GM18526 (cell line): ENCODE data around the gene ZNF44.

Experiments used
- POLR2A ChIP-seq: IDR thresholded peaks from 3 replicates; pipeline ENCODE4 v1.6.1; 2011; ENCODE audit not compliant: insufficient read length; ENCODE audit errors: extremely low read depth

ZNF44 gene

DNA sequence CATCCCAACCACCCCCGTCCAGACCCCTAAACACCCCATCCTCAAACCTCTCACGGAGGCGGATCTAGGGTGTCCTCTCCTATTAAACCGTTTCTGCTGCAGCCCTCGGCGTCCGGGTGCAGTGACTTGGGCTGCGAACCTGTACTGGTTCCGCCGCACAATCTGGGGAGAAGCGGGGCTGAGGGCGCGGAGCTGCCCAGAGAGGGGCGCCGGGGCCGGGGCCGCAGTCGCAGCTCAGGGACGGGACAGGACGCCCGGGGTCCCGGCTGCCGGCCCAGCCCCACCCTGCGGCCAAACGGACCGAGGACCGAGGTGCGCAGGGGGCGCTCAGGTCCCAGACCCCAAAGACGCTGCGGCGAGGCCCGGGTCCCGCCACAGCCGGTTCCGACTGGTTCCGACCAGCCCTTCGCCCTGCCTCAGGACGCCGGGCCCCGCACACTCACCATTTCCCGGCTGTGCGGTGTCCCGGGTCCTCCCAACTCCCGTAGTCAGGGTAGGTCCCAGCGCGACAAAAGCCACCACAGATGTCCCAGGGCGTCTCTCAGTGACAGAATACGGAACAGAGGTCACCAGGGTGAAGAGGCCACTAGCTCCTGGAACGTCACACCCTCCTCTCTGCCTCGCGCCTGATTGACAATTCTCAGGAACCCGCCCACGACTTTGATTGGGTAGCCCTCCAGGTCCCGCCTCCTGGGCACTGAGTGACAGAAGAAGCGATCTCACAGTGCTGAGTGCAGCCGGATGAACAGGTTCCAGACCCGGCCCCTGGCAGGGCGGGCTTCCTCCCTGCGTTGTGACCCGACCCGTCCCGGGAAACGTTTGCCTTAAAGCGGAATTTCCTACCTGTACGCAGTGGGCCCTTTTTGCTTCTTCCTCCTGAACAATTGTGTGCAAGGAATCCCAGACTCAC lies at the start of gene ZNF44:
TSS of gene ZNF44 (minus strand) at position 635 of the 910 bp plus-strand sequence. CDS start at position 446, 189 bp downstream.
- peak; percentile 68 for TF ChIP-seq POLR2A

DNA sequence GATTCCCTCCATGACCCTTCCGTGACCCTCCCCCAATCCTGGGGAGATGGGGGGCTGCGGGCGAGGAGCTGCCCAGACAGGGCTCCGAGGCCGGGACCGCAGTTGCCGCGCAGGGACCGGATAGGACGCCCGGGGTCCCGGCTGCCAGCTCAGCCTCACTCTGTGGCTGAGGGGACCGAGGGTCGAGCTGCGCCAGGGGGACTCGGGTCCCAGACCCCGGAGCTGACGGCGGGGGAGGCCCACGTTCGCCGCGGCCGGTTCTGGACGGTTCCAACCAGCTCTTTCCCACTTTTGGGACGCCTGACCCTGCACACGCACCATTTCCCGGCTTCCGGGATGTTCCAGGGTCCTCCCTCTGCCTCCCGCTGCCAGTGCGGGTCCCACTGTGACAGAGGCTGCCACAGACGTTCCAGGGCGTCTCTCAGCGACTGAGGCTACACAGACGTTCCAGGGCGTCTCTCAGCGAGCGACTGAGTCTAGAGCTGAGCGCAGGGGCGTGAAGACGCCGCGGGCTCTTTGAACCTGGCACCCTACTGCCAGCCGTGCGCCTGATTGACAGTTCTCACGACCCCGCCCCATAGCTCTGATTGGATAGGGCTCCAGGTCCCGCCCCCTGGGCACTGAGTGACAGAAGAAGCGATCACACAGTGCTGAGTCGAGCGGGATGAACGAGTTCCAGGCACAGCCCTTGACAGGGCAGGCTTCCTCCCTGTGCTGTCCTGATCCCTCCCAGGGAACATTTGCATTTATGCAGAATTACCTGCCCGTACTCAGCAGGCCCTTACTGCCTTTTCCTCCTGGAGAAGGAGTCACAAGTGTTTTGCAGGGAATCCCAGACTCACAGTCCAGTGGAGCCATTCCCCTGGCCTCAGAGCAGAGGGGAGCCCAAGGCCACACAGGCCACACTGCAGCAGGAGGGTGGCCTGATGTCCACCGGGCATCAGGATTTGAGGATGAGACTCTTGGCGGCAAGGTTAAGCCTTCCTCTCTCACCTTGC lies 38.8 kb upstream of the ZNF44 start, which contains the start of gene ZNF563:
TSS of gene ZNF563 (minus strand) at position 472 of the 998 bp plus-strand sequence. CDS start at position 321, 151 bp downstream.
- peak; percentile 95 for TF ChIP-seq POLR2A

DNA sequence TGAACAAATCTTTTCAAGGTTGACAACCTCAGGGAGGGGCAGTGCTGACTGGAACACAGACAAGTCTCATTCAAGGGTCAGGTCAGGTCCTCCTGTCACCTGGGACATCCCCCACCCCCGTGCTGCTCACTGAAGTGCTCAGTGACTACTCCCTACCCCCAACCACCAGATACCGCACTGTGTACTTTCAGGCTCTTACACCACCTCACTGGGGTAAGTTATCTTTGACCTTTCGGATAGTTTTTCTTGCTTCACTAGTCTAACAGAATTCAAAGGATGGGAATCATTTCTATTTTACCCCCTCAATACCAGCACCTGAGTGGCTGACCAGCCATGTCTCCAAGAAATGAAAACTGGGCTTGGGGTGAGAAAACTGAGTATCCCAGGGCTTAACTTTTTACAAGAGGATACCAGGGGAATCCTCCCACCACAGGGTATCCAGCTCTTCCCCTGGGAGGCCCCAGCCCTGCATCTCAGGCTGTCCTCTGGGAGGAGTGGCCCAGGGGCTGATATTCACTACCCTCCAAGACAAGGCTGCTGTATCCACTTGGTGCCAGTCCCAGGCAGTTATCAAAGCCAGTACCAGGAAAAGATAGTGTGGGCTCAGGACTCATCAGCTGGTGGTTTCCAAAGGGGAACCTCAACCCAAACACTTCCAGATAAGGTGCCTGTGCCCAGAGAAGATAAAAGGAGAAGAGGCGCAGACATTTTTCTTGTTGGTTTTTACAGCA lies 36.7 kb upstream of the ZNF44 start:
- no peak for TF ChIP-seq POLR2A

DNA sequence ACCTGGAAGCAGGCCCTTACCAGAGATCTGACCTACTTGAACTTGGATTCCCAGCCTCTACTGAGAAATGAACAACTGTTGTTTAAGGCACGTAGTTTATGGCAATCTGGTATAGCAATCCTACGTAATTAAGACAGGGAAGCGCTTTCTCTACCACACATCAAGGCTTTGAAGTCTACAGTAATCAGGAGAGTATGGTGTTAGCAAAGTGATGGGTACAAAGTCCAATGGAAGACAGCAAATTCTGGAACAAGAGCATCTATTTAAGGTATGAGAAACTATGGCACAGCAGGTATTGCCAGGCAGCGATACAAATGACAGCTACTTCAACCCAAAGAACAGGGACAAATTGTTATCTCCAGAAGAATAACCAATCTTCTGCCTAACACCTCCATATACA lies 35.7 kb upstream of the ZNF44 start:
- TF ChIP-seq POLR2A: no peak

DNA sequence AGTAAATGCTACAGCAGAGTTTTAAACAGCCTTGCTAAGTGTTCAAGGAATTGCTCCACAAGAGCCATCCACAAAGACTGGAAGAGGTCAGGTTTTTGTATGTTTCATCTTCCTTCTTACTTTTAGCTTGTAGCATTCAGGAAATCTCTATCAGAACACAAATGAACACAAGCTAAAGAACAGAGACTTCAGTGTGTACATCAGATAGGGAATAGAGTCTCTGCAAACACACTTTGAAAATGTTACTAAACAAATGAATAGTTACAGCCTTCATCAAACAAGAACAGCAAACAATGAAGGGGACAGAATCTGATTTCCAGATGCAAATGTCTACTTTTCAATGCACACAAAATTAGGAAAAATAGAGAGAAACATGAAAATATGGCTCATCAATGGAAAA lies 31.0 kb upstream of the ZNF44 start:
- TF ChIP-seq POLR2A: no peak

DNA sequence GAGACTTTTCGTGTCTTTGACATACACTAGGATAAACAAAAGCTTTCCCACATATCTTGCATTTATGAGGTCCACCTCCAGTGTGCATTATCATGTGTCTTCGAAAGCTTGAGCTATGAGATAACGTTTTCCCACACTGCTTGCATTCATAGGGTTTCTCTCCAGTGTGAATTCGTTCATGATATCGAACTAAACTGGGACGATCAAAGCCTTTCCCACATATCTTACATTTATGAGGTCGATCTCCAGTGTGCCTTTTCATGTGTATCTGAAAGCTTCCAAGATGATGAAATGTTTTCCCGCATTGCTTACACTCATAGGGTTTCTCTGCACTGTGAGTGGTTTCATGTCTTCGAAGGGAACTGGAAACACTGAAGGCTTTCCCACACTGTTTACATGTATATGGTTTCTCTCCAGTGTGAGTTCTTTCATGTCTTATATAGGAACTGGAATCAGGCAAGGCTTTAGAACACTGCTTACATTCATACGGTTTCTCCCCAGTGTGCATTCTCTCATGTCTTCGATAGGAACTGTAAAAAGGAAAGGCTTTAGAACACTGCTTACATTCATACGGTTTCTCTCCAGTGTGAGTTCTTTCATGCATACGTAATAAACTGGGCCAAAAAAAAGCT lies 24.2 kb upstream of the ZNF44 start:
- no peak for TF ChIP-seq POLR2A

DNA sequence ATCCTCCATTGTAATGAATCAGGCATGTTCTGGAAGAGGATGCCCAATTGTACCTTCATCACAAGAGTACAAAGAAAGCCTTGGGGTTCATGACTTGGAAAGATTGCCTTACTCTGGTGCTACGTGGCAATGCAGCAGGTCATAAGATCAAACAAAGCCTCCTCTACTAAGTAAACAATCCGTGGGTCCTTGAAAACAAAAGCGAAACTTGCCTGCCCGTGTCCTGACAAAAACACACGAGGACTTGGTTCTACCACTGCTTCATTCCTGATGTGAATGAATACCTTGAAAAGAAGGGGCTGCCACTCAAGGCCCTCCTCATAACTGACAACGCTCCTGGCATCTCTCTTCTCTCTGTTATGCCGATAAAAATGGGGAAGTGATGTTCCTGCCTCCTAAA lies 19.9 kb upstream of the ZNF44 start:
- TF ChIP-seq POLR2A: no peak

DNA sequence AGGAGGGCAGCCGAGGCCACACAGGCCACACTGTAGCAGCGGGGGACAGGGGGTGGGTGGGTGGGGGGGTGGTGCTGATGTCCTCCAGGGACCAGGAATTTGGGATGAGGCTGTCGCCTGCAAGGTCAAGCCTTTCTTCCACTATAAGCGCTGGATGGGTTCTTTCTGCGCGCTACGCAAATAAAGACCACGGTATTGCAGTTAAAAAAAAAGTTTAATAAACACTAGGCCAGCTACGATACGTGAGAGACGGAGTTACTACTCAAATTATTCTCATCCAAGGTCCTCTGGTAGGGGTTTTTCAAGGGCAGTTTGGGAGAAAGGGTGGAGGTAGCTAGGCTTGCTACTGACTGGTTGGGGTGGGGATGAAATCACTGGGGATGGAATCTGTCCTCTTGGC lies 508 bp upstream of the ZNF44 start:
- no peak for TF ChIP-seq POLR2A

DNA sequence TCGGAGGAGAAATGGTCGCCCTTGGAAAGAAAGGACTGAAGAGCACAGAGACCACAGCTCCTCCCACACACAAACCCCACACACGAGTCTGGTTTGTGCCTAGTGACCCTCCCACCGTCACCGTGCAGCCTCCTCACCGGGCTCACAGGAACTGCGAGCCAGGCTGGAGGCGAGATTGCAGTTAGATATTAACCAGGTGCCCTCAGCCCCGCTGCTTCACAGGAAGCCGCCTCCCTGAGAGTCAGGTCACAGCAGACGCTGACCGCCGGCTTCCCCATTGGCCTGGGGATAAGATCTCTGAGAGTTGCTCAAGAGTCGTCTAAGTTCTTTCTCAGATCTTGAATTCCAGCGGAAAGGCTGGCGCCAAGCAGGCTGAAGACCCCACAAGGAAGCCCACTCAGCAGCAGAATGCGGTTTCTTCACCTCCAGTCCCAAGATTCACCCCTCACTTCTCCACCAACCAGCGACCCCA lies 870 bp downstream of the ZNF44 start:
- peak; percentile 45 for TF ChIP-seq POLR2A

DNA sequence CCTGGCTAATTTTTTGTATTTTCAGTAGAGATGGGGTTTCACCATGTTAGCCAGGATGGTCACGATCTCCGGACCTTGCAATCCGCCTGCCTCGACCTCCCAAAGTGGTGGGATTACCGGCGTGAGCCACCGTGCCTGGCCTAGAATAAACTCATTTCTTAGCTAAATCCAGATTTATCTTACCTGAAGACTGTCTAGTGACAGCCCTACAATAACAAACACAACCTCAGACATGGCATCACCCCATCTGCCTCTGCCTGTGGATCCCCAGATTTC lies 5.0 kb downstream of the ZNF44 start:
- TF ChIP-seq POLR2A: no peak

DNA sequence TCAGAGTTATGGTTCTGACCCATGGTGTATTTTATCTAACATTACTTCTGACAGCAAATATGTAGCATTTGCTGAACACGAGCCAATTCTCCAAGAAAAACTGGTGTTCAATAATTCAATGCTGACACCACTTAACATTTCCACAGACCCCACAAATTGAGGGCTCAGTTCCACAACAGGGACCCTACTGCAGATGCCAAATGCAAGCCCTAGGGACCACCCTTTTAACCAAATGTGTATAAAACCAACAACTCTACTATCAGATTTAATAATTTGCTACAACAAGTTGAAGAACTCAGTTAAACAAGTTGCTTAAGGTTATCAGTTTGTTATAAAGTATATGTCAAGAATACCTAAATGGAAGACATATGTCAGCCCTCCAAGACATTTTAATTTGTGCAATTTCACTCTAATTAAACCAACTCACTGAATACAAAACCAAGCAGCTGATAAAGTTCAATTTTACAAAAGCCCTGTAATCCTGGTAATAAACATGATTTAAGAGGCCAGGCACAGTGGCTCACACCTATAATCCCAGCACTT lies 6.7 kb downstream of the ZNF44 start:
- no peak for TF ChIP-seq POLR2A

DNA sequence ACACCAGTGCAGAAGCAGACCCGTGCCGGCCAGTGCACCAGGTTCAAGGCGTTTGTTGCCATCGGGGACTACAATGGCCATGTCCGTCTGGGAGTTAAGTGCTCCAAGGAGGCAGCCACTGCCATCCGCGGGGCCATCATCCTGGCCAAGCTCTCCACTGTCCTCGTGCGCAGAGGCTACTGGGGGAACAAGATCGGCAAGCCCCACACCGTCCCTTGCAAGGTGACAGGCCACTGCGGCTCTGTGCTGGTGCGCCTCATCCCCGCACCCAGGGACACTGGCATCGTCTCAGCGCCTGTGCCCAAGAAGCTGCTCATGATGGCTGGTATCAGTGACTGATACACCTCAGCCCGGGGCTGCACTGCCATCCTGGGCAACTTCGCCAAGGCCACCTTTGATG lies 10.1 kb downstream of the ZNF44 start:
- TF ChIP-seq POLR2A: no peak

DNA sequence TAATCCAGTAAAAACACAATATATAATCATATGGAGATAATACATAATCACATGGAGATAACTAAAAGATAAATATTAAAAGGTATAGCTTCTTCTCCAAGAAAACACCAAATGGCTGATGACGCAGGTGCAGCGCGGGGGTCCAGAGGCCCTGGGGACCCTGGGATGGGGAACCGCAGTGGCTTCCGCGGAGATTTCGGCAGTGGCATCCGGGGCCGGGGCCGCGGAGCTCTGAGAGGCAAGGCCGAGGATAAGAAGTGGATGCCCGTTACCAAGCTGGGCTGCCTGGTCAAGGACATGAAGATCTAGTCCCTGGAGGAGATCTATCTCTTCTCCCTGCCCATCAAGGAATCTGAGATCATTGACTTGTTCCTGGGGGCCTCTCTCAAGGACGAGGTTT lies 10.5 kb downstream of the ZNF44 start:
- TF ChIP-seq POLR2A: no peak

DNA sequence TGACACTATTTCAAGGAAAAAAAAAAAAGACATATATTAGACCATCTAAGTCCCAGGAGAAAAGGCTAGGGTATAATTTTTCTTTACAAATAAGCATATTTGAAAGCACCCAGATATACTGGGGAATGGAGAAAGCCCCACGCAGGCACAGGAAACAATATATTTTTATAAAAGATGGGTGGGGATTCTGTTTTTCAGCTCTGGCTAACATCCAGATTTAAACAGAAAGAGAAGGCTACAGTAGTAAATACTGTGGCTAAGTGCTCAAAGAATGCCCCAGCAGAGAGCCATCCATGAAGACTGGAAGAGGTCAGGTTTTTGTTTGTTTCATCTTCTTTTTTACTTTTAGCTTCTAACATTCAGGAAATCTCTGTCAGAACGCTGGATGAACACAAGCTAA lies 16.0 kb downstream of the ZNF44 start:
- no peak for TF ChIP-seq POLR2A
